HepG2 (cell line): ENCODE measurements around the gene CPXM1. TPM values are rescaled to one million over a fixed set of nuclear protein-coding genes. Genes with fewer than 3 reads are reported as not detected.

Experiments used
- CHCHD3 ChIP-seq: sonication (generic); formaldehyde crosslinking; IDR thresholded peaks from 2 replicates; pipeline ENCODE4 v1.8.0; 2022; ENCODE audit warnings: mild to moderate bottlenecking, missing genetic modification reagents, moderate library complexity
- CREBL2 ChIP-seq: sonication (generic); formaldehyde crosslinking; IDR thresholded peaks from 2 replicates; pipeline ENCODE4 v1.8.1; 2023; ENCODE audit warnings: missing genetic modification reagents, mild to moderate bottlenecking, borderline replicate concordance
- FLYWCH1 ChIP-seq: sonication (generic); formaldehyde crosslinking; IDR thresholded peaks from 2 replicates; pipeline ENCODE4 v1.8.1; 2023; ENCODE audit warnings: mild to moderate bottlenecking, missing genetic modification reagents
- FOXO1 ChIP-seq: sonication (generic); formaldehyde crosslinking; IDR thresholded peaks from 2 replicates; pipeline ENCODE4 v1.4.0; 2020; ENCODE audit warnings: missing genetic modification reagents
- HDAC2 ChIP-seq: sonication (generic); formaldehyde crosslinking; IDR thresholded peaks from 2 replicates; pipeline ENCODE4 v1.4.0; 2020; ENCODE audit warnings: missing genetic modification reagents
- KDM2A ChIP-seq: sonication (generic); formaldehyde crosslinking; IDR thresholded peaks from 2 replicates; pipeline ENCODE4 v1.4.0; 2020; ENCODE audit warnings: low read depth, missing genetic modification reagents, borderline replicate concordance
- MTA1 ChIP-seq: sonication (generic); formaldehyde crosslinking; IDR thresholded peaks from 2 replicates; pipeline ENCODE4 v1.4.0; 2020; ENCODE audit warnings: missing genetic modification reagents, mild to moderate bottlenecking, borderline replicate concordance
- MTA3 ChIP-seq: sonication (generic); formaldehyde crosslinking; IDR thresholded peaks from 2 replicates; pipeline ENCODE4 v1.4.0; 2020; ENCODE audit warnings: missing genetic modification reagents
- MXD3 ChIP-seq: IDR thresholded peaks from 2 replicates; pipeline ENCODE4 v1.6.1; 2016; ENCODE audit warnings: mild to moderate bottlenecking, missing biosample characterization, missing genetic modification reagents
- MZF1 ChIP-seq: sonication (generic); formaldehyde crosslinking; IDR thresholded peaks from 2 replicates; pipeline ENCODE4 v1.8.1; 2023; ENCODE audit warnings: mild to moderate bottlenecking, missing genetic modification reagents, borderline replicate concordance
- NFATC3 ChIP-seq: sonication (generic); formaldehyde crosslinking; IDR thresholded peaks from 2 replicates; pipeline ENCODE4 v1.5.1; 2020; ENCODE audit warnings: mild to moderate bottlenecking, missing genetic modification reagents
- NR0B2 ChIP-seq: sonication (generic); formaldehyde crosslinking; IDR thresholded peaks from 2 replicates; pipeline ENCODE4 v1.4.0; 2020; ENCODE audit warnings: mild to moderate bottlenecking, missing genetic modification reagents
- POLR2AphosphoS5 ChIP-seq: IDR thresholded peaks from 2 replicates; pipeline ENCODE4 v1.6.1; 2012; ENCODE audit warnings: low read depth, low read length
- RAD21 ChIP-seq: fragments of 450-650 bp; formaldehyde crosslinking; IDR thresholded peaks from 2 replicates; pipeline ENCODE4 v1.5.0; 2020; ENCODE audit warnings: mild to moderate bottlenecking
- SAP130 ChIP-seq: IDR thresholded peaks from 2 replicates; pipeline ENCODE4 v1.6.1; 2016; ENCODE audit warnings: low read depth
- STAG1 ChIP-seq: sonication (generic); formaldehyde crosslinking; IDR thresholded peaks from 2 replicates; pipeline ENCODE4 v1.4.0; 2020; ENCODE audit warnings: missing genetic modification reagents
- TBL1XR1 ChIP-seq: fragments of 150-350 bp; IDR thresholded peaks from 2 replicates; pipeline ENCODE4 v1.6.1; 2014; ENCODE audit warnings: borderline replicate concordance, low read length; ENCODE audit not compliant: partially characterized antibody
- ZNF18 ChIP-seq: sonication (generic); formaldehyde crosslinking; IDR thresholded peaks from 2 replicates; pipeline ENCODE4 v1.8.0; 2022; ENCODE audit warnings: mild to moderate bottlenecking, missing genetic modification reagents; ENCODE audit not compliant: insufficient replicate concordance
- ZNF407 ChIP-seq: sonication (generic); formaldehyde crosslinking; IDR thresholded peaks from one replicate; pipeline ENCODE4 v1.5.1; 2020; ENCODE audit warnings: mild to moderate bottlenecking, missing genetic modification reagents; ENCODE audit errors: not compliant biosample characterization
- polyA plus RNA-seq, 8 experiments: library from polyadenylated mRNA; depleted of rRNA in 3 of 8; stranded (reverse) in 7 of 8; unstranded in 1 of 8; fragments of >200 nt; fragmentation: Illumina TruSeq in 4 of 8; extraction: Trizol in 4 of 8; gene quantifications; 2 replicates each; pipeline versions ENCODE4 v1.2.1 to v1.2.3, GENCODE V29; 2011 to 2016; ENCODE audit warnings: low read depth in 4 of 8, missing spikeins in 1 of 8, mixed read lengths in 1 of 8; ENCODE audit not compliant: insufficient read depth in 1 of 8
- total RNA-seq, 5 experiments: library from RNA; depleted of rRNA; stranded (reverse); fragments of >200 nt; fragmentation: Illumina TruSeq; extraction: Trizol; gene quantifications; 2 replicates each; pipeline ENCODE4 v1.2.3, GENCODE V29; 2016; ENCODE audit warnings: low read depth in 1 of 5

CPXM1 gene
- total and polyA plus RNA-seq, 2 of the 13 experiments (the other 11 are each of a cell fraction or from before 2014, with no cell fraction given): 0.07 TPM; not detected in 1

GRCh38 chr20:2816583-2817340 lies 16.3 kb upstream of the CPXM1 start (continued):
- TF ChIP-seq ZNF18 (CRISPR knock-in tag) (no peak), FLYWCH1 (CRISPR knock-in tag) (no peak), FOXO1 (CRISPR knock-in tag) (no peak), MTA3 (CRISPR knock-in tag) (no peak), NFATC3 (CRISPR knock-in tag) (no peak), CHCHD3 (CRISPR knock-in tag) (no peak), HDAC2 (no peak), POLR2AphosphoS5 (no peak), TBL1XR1 (no peak), NR0B2 (CRISPR knock-in tag) (0 out of 2 replicates have a peak, but pooled peaks have one; percentile 10), MZF1 (no peak), STAG1 (CRISPR knock-in tag) (peak; percentile 70), MTA1 (no peak), MXD3 (CRISPR knock-in tag) (no peak), CREBL2 (CRISPR knock-in tag) (no peak), RAD21 (CRISPR knock-in tag) (peak; percentile 49; the same call in 1 of the 2 replicates), SAP130 (no peak), KDM2A (peak; percentile 34; the same call in 1 of the 2 replicates), ZNF407 (CRISPR knock-in tag) (no peak)
